ENCODE measurements around the gene PRC1.

- TF ChIP-seq CTCF (IDR thresholded peaks at IDR 0.05) (no peak), POLR2A (IDR thresholded peaks at IDR 0.05; ENCODE audit: low read depth) (no peak), POLR2AphosphoS5 (IDR thresholded peaks at IDR 0.05) (no peak), EP300 (IDR thresholded peaks at IDR 0.05) (no peak)
These were observed 2.6 kb downstream of the PRC1 start for GRCh38 chr15:90991587-90992285.
